Transverse colon (tissue), 4 donors: ENCODE results near the gene KLHL36. TPM values are rescaled to one million over a fixed set of nuclear protein-coding genes. Genes with fewer than 3 reads are reported as not detected.

Experiments used
- DNase-seq: peaks from one replicate; pipeline ENCODE4 v3.0.0-alpha.2; 2019
- H3K27ac ChIP-seq, 4 donors: fragments of 200-600 bp; sonication (generic); 2 replicates each; pipeline ENCODE4 v1.5.1; 2016 to 2018; ENCODE audit warnings: inconsistent platforms in 4 of 4
- H3K27me3 ChIP-seq: fragments of 200-600 bp; sonication (generic); 2 replicates; pipeline ENCODE4 v1.5.1; 2017; ENCODE audit warnings: inconsistent platforms
- H3K36me3 ChIP-seq, 4 donors: fragments of 200-600 bp; sonication (generic); 2 replicates each; pipeline ENCODE4 v1.5.1; 2017 to 2019; ENCODE audit warnings: inconsistent platforms in 4 of 4
- H3K4me1 ChIP-seq, 4 donors: fragments of 200-600 bp; sonication (generic); 2 replicates each; pipeline ENCODE4 v1.5.1; 2017 to 2020; ENCODE audit warnings: inconsistent platforms in 4 of 4
- H3K4me3 ChIP-seq, 4 donors: fragments of 200-600 bp; sonication (generic); 1 replicate in 1 of 4; 2 replicates in 3 of 4; pipeline versions ENCODE4 v1.5.1 to v1.6.1; 2017 to 2019; ENCODE audit warnings: inconsistent platforms in 4 of 4
- H3K9me3 ChIP-seq, 2 donors: fragments of 200-600 bp; sonication (generic); 2 replicates each; pipeline ENCODE4 v1.5.1; 2017 to 2019; ENCODE audit warnings: inconsistent platforms in 2 of 2
- EP300 ChIP-seq: sonication (generic); formaldehyde crosslinking; IDR thresholded peaks from one replicate; pipeline ENCODE4 v1.6.1; 2017; ENCODE audit warnings: antibody characterized with exemption, low read depth
- POLR2A ChIP-seq: fragments of 450-650 bp; IDR thresholded peaks from one replicate; pipeline ENCODE4 v1.6.1; 2016; ENCODE audit warnings: antibody characterized with exemption, mild to moderate bottlenecking, moderate library complexity
- POLR2AphosphoS5 ChIP-seq, 3 donors: sonication (generic); formaldehyde crosslinking; IDR thresholded peaks; one replicate each; pipeline ENCODE4 v1.6.1; 2016; ENCODE audit warnings: antibody characterized with exemption in 3 of 3
- WGBS, 2 donors: methylation state at CpG; one replicate each; pipeline ENCODE4 v1.1.5; 2018; ENCODE audit warnings: low coverage in 1 of 2; 5-methylcytosine and 5-hydroxymethylcytosine counted together
- in situ Hi-C, 4 donors: fragments of 200-750 bp; cut with MboI; loops; one replicate each; pipeline versions ENCODE4 v1.15.0 to v1.15.1; 2017; ENCODE audit warnings: low sequenced_read_pairs in 3 of 4, low pct_ligation_motif_present in 1 of 4, low pct_unique_long_range_greater_than_20kb in 1 of 4
- intact Hi-C: fragments of 100-400 bp; cut with DNase I; formaldehyde crosslinking; loops from one replicate; pipeline ENCODE4 v1.15.1; 2023; ENCODE audit warnings: low total_unique reads
- total RNA-seq, 4 donors: library from RNA; depleted of rRNA; stranded (reverse); fragments of >200 nt; gene quantifications; one replicate each; pipeline ENCODE4 v1.1.0, GENCODE V29; 2016
- TF ChIP-seq, protein P1 (sequence below), 5 experiments: fragments of 200-600 bp in 3 of 5; fragments of 450-650 bp in 2 of 5; sonication (generic) in 3 of 5; IDR thresholded peaks; 1 replicate in 2 of 5; 2 replicates in 3 of 5; pipeline ENCODE4 v1.5.1; 2016 to 2017; ENCODE audit warnings: antibody characterized with exemption in 5 of 5, inconsistent platforms in 3 of 5, mild to moderate bottlenecking in 2 of 5, moderate library complexity in 1 of 5

The KLHL36 gene
- total RNA-seq, 4 donors from 2014 or later = 38.0 to 75.5 (median 66.7) TPM

- H3K4me1 ChIP-seq = peaks cover 12 to 39% (median 14%) of the 10 kb centered on the region in 4 donors
- H3K27ac ChIP-seq = peak overlapping the region in 2 of 4 donors; percentile 26 to 41
- H3K9me3 ChIP-seq = no peaks in the 10 kb centered on the region
- TF ChIP-seq POLR2A (no peak), POLR2AphosphoS5 (IDR thresholded peaks at IDR 0.05) (no peak)
- no peak overlapping the region for H3K4me3 ChIP-seq
- WGBS, 2 donors = 72 to 83% methylated on average over 2 to 14 of the region's 14 CpGs
- no peak for DNase-seq
- H3K27me3 ChIP-seq = no peaks in the 10 kb centered on the region
- intact Hi-C loops = no loop called here
- in situ Hi-C loops = no loop called here
- H3K36me3 ChIP-seq = no peaks in the 10 kb centered on the region
These were observed 42.0 kb upstream of the KLHL36 start for GRCh38 chr16:84606081-84606875.

GRCh38 chr16:84607061-84607460 is 41.2 kb upstream of the KLHL36 start:
- TF ChIP-seq, protein P1, sequence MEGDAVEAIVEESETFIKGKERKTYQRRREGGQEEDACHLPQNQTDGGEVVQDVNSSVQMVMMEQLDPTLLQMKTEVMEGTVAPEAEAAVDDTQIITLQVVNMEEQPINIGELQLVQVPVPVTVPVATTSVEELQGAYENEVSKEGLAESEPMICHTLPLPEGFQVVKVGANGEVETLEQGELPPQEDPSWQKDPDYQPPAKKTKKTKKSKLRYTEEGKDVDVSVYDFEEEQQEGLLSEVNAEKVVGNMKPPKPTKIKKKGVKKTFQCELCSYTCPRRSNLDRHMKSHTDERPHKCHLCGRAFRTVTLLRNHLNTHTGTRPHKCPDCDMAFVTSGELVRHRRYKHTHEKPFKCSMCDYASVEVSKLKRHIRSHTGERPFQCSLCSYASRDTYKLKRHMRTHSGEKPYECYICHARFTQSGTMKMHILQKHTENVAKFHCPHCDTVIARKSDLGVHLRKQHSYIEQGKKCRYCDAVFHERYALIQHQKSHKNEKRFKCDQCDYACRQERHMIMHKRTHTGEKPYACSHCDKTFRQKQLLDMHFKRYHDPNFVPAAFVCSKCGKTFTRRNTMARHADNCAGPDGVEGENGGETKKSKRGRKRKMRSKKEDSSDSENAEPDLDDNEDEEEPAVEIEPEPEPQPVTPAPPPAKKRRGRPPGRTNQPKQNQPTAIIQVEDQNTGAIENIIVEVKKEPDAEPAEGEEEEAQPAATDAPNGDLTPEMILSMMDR (IDR thresholded peaks at IDR 0.05) = no peak
- no peak for TF ChIP-seq POLR2AphosphoS5 (IDR thresholded peaks at IDR 0.05)
- TF ChIP-seq POLR2A = no peak
- TF ChIP-seq EP300 = no peak
- no peak for DNase-seq
- Histone ChIP-seq H3K4me3 (no peak overlapping the region), H3K36me3 (no peaks in the 10 kb centered on the region), H3K27me3 (no peaks in the 10 kb centered on the region), H3K4me1 (peaks cover 6 to 39% (median 18%) of the 10 kb centered on the region in 4 donors), H3K27ac (peak overlapping the region; percentile 24 to 65 (median 39)), H3K9me3 (no peaks in the 10 kb centered on the region)
- intact Hi-C loops (no loop called here), in situ Hi-C loops (no loop called here)
- WGBS, 2 donors = 91 to 92% methylated on average over 4 to 13 of the region's 13 CpGs

- Histone ChIP-seq H3K27ac (peak overlapping the region; percentile 24 to 65 (median 39)), H3K4me1 (peaks cover 3 to 35% (median 17%) of the 10 kb centered on the region in 4 donors), H3K27me3 (no peaks in the 10 kb centered on the region), H3K9me3 (no peaks in the 10 kb centered on the region), H3K36me3 (no peaks in the 10 kb centered on the region), H3K4me3 (no peak overlapping the region)
- 66 to 77% methylated on average over 2 to 7 of the region's 7 CpGs for WGBS, 2 donors
- intact Hi-C loops = no loop called here
- in situ Hi-C loops = no loop called here
- TF ChIP-seq, protein P1 (IDR thresholded peaks at IDR 0.05) = no peak
- TF ChIP-seq POLR2AphosphoS5 (IDR thresholded peaks at IDR 0.05) = peak in 1 of 3 donors; percentile 32
- peak; percentile 46 for DNase-seq
These were observed 40.6 kb upstream of the KLHL36 start for GRCh38 chr16:84607694-84608093.

GRCh38 chr16:84608282-84608681 is 40.0 kb upstream of the KLHL36 start:
- Histone ChIP-seq H3K9me3 (no peaks in the 10 kb centered on the region), H3K36me3 (no peaks in the 10 kb centered on the region), H3K27me3 (no peaks in the 10 kb centered on the region), H3K27ac (peak overlapping the region; percentile 24 to 65 (median 39)), H3K4me3 (no peak overlapping the region), H3K4me1 (peaks cover 0 to 32% (median 12%) of the 10 kb centered on the region in 4 donors)
- in situ Hi-C loops = no loop called here
- intact Hi-C loops = no loop called here
- DNase-seq = no peak
- TF ChIP-seq POLR2AphosphoS5 (IDR thresholded peaks at IDR 0.05) = no peak
- TF ChIP-seq, protein P1 (IDR thresholded peaks at IDR 0.05) = no peak
- TF ChIP-seq POLR2A = no peak
- no peak for TF ChIP-seq EP300
- 62 to 78% methylated on average over 5 to 6 of the region's 6 CpGs for WGBS, 2 donors
